Loucy (cell line): ENCODE measurements around the gene STMN3.
"Not testable (repeated sequence)": the region's sequence is repeated elsewhere in the genome, so short reads cannot be mapped to it uniquely, and the experiment has no call there.

Source experiments
- EZH2phosphoT487 ChIP-seq: fragments of 200-600 bp; IDR thresholded peaks from 2 replicates; pipeline ENCODE4 v1.6.1; 2018; ENCODE audit warnings: antibody characterized with exemption, mild to moderate bottlenecking, moderate library complexity, borderline replicate concordance
- TF ChIP-seq, protein P1 (sequence below): fragments of 200-600 bp; sonication (generic); conservative IDR thresholded peaks from 2 replicates; pipeline ENCODE4 v1.5.1; 2014; ENCODE audit warnings: mild to moderate bottlenecking, antibody characterized with exemption, low read length

DNA sequence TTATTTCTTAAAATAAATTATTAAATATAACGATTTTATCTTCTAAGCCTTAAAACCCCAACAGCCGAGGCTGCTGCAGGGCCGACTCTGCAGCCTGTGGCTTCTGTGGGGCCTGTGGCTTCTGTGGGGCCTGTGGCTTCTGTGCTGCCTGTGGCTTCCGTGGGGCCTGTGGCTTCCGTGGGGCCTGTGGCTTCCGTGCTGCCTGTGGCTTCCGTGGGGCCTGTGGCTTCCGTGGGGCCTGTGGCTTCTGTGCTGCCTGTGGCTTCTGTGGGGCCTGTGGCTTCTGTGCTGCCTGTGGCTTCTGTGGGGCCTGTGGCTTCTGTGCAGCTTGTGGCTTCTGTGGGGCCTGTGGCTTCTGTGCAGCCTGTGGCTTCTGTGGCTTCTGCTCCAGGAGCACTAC is 51.5 kb downstream of the STMN3 start:
- TF ChIP-seq, protein P1, sequence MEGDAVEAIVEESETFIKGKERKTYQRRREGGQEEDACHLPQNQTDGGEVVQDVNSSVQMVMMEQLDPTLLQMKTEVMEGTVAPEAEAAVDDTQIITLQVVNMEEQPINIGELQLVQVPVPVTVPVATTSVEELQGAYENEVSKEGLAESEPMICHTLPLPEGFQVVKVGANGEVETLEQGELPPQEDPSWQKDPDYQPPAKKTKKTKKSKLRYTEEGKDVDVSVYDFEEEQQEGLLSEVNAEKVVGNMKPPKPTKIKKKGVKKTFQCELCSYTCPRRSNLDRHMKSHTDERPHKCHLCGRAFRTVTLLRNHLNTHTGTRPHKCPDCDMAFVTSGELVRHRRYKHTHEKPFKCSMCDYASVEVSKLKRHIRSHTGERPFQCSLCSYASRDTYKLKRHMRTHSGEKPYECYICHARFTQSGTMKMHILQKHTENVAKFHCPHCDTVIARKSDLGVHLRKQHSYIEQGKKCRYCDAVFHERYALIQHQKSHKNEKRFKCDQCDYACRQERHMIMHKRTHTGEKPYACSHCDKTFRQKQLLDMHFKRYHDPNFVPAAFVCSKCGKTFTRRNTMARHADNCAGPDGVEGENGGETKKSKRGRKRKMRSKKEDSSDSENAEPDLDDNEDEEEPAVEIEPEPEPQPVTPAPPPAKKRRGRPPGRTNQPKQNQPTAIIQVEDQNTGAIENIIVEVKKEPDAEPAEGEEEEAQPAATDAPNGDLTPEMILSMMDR: not testable (repeated sequence)
- not testable (repeated sequence) for TF ChIP-seq EZH2phosphoT487
